ENCODE data around the gene MAN2B1. TPM values are rescaled to one million over a fixed set of nuclear protein-coding genes. Genes with fewer than 3 reads are reported as not detected.
A peak's percentile ranks its signal among the peaks of the same experiment; 100 is the strongest.

MAN2B1 gene
- total RNA-seq, 1 donor from 2014 or later: 120 TPM

GRCh38 chr19:12668932-12669269 is 2.4 kb upstream of the MAN2B1 start:
- peak overlapping the region; percentile 87 for H3K4me3 Mint-ChIP-seq (ENCODE audit: unreplicated experiment)

DNA sequence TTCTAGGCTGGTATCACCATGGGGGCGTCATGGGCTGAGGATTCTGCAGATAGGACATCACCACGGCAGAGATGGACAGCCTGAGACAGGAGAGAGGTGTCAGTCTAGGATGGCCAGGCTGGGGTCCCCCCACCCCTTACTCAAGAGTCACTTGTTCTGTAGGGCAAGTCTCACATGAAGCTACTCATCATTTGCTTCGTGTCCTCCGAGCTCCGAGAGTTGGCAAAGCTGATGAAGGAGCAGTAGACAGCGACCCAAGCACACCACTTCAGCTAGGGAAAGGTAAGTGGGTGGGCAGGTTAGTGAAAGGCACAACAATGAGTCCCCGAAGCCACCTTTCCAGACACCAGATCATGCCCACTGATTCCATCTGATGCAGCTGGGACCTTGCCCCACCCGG is 1.8 kb upstream of the MAN2B1 start:
- DNase-seq (ENCODE audit: extremely low spot score, unreplicated experiment): no peak
- Mint-ChIP-seq H3K4me1 (ENCODE audit: unreplicated experiment) (peaks cover 36% of the 10 kb centered on the region), H3K9me3 (ENCODE audit: unreplicated experiment) (no peaks in the 10 kb centered on the region), H3K4me3 (ENCODE audit: unreplicated experiment) (peak overlapping the region; percentile 87), H3K27ac (ENCODE audit: unreplicated experiment) (peak overlapping the region; percentile 100), H3K36me3 (ENCODE audit: unreplicated experiment) (peaks cover 6% of the 10 kb centered on the region), H3K27me3 (ENCODE audit: unreplicated experiment) (no peaks in the 10 kb centered on the region)
- no peak for TF ChIP-seq CTCF (IDR thresholded peaks at IDR 0.05)

More at GRCh38 chr19:12668932-12669269, 2.4 kb upstream of the MAN2B1 start:
- H3K27me3 Mint-ChIP-seq (ENCODE audit: unreplicated experiment): no peaks in the 10 kb centered on the region
- H3K4me1 Mint-ChIP-seq (ENCODE audit: unreplicated experiment): peaks cover 36% of the 10 kb centered on the region
- DNase-seq (ENCODE audit: extremely low spot score, unreplicated experiment): no peak
- peak overlapping the region; percentile 100 for H3K27ac Mint-ChIP-seq (ENCODE audit: unreplicated experiment)
- peaks cover 7% of the 10 kb centered on the region for H3K36me3 Mint-ChIP-seq (ENCODE audit: unreplicated experiment)
- H3K9me3 Mint-ChIP-seq (ENCODE audit: unreplicated experiment): no peaks in the 10 kb centered on the region
- no peak for TF ChIP-seq CTCF (IDR thresholded peaks at IDR 0.05)

GRCh38 chr19:12667731-12668302 is 1.3 kb upstream of the MAN2B1 start:
- Mint-ChIP-seq H3K27me3 (ENCODE audit: unreplicated experiment) (no peaks in the 10 kb centered on the region), H3K27ac (ENCODE audit: unreplicated experiment) (peak overlapping the region; percentile 100), H3K4me3 (ENCODE audit: unreplicated experiment) (peak overlapping the region; percentile 87), H3K36me3 (ENCODE audit: unreplicated experiment) (peaks cover 9% of the 10 kb centered on the region), H3K4me1 (ENCODE audit: unreplicated experiment) (peaks cover 36% of the 10 kb centered on the region), H3K9me3 (ENCODE audit: unreplicated experiment) (no peaks in the 10 kb centered on the region)
- no peak for DNase-seq (ENCODE audit: extremely low spot score, unreplicated experiment)
- TF ChIP-seq CTCF (IDR thresholded peaks at IDR 0.05): no peak

GRCh38 chr19:12665671-12666264 is 774 bp downstream of the MAN2B1 start:
- H3K4me3 Mint-ChIP-seq (ENCODE audit: unreplicated experiment): peak overlapping the region; percentile 87
- H3K9me3 Mint-ChIP-seq (ENCODE audit: unreplicated experiment): no peaks in the 10 kb centered on the region
- peak overlapping the region; percentile 67 for H3K27ac Mint-ChIP-seq (ENCODE audit: unreplicated experiment)
- no peak for DNase-seq (ENCODE audit: extremely low spot score, unreplicated experiment)
- H3K4me1 Mint-ChIP-seq (ENCODE audit: unreplicated experiment): peaks cover 33% of the 10 kb centered on the region
- TF ChIP-seq CTCF (IDR thresholded peaks at IDR 0.05): no peak
- H3K36me3 Mint-ChIP-seq (ENCODE audit: unreplicated experiment): peaks cover 3% of the 10 kb centered on the region
- no peaks in the 10 kb centered on the region for H3K27me3 Mint-ChIP-seq (ENCODE audit: unreplicated experiment)

- peaks cover 29% of the 10 kb centered on the region for H3K4me1 Mint-ChIP-seq (ENCODE audit: unreplicated experiment)
- no peaks in the 10 kb centered on the region for H3K9me3 Mint-ChIP-seq (ENCODE audit: unreplicated experiment)
- no peak for DNase-seq (ENCODE audit: extremely low spot score, unreplicated experiment)
- H3K36me3 Mint-ChIP-seq (ENCODE audit: unreplicated experiment): peaks cover 3% of the 10 kb centered on the region
- H3K27ac Mint-ChIP-seq (ENCODE audit: unreplicated experiment): no peak overlapping the region
- peak overlapping the region; percentile 18 for H3K4me3 Mint-ChIP-seq (ENCODE audit: unreplicated experiment)
- H3K27me3 Mint-ChIP-seq (ENCODE audit: unreplicated experiment): no peaks in the 10 kb centered on the region
- TF ChIP-seq CTCF (IDR thresholded peaks at IDR 0.05): no peak
Observed at GRCh38 chr19:12665281-12665573, 1.3 kb downstream of the MAN2B1 start.
